ENCODE data around the gene SLC36A2.

SLC36A2 gene

GRCh38 chr5:151271336-151271735 is 76.0 kb downstream of the SLC36A2 start:
- no peak overlapping the region for H3K4me3 ChIP-seq
- H3K36me3 ChIP-seq (ENCODE audit: insufficient read depth, low read length) = no peaks in the 10 kb centered on the region
- no peak overlapping the region for H3K27ac ChIP-seq
- H3K9ac ChIP-seq (ENCODE audit: insufficient read length) = no peak overlapping the region
- TF ChIP-seq EZH2 (IDR thresholded peaks at IDR 0.05) = no peak
- TF ChIP-seq FOXP2 (optimal IDR thresholded peaks at IDR 0.05; ENCODE audit: control extremely low read depth, extremely low read length, insufficient read depth) = no peak
- TF ChIP-seq POLR2AphosphoS5 (IDR thresholded peaks at IDR 0.05; ENCODE audit: borderline replicate concordance, low read depth, low read length) = no peak
- DNase-seq (ENCODE audit: low read depth, low spot score) = no peak
- H3K9me3 ChIP-seq (ENCODE audit: low read depth, low read length) = no peaks in the 10 kb centered on the region

- TF ChIP-seq FOXP2 (optimal IDR thresholded peaks at IDR 0.05; ENCODE audit: control extremely low read depth, extremely low read length, insufficient read depth) (no peak), POLR2AphosphoS5 (IDR thresholded peaks at IDR 0.05; ENCODE audit: borderline replicate concordance, low read depth, low read length) (no peak), EZH2 (IDR thresholded peaks at IDR 0.05) (no peak)
- Histone ChIP-seq H3K27ac (no peak overlapping the region), H3K9me3 (ENCODE audit: low read depth, low read length) (no peaks in the 10 kb centered on the region), H3K4me3 (no peak overlapping the region), H3K36me3 (ENCODE audit: insufficient read depth, low read length) (no peaks in the 10 kb centered on the region), H3K9ac (ENCODE audit: insufficient read length) (no peak overlapping the region)
- no peak for DNase-seq (ENCODE audit: low read depth, low spot score)
These were observed 76.8 kb downstream of the SLC36A2 start for GRCh38 chr5:151270599-151270998.

- DNase-seq (ENCODE audit: low read depth, low spot score) = no peak
- Histone ChIP-seq H3K9ac (ENCODE audit: insufficient read length) (no peak overlapping the region), H3K4me3 (no peak overlapping the region), H3K36me3 (ENCODE audit: insufficient read depth, low read length) (no peaks in the 10 kb centered on the region), H3K27ac (no peak overlapping the region), H3K9me3 (ENCODE audit: low read depth, low read length) (no peaks in the 10 kb centered on the region)
- no peak for TF ChIP-seq FOXP2 (optimal IDR thresholded peaks at IDR 0.05; ENCODE audit: control extremely low read depth, extremely low read length, insufficient read depth)
- TF ChIP-seq POLR2AphosphoS5 (IDR thresholded peaks at IDR 0.05; ENCODE audit: borderline replicate concordance, low read depth, low read length) = no peak
- no peak for TF ChIP-seq EZH2 (IDR thresholded peaks at IDR 0.05)
These were observed 79.7 kb downstream of the SLC36A2 start for GRCh38 chr5:151267491-151268260.

All from SK-N-MC (cell line).